ENCODE results near the gene PLEKHA1.

GRCh38 chr10:122468926-122469781 is 94.6 kb downstream of the PLEKHA1 start:
- no peak for TF ChIP-seq CTCF (IDR thresholded peaks at IDR 0.05)
- peak; percentile 56 to 79 (median 78) for TF ChIP-seq POLR2AphosphoS5 (IDR thresholded peaks at IDR 0.05)
- no peak for TF ChIP-seq POLR2A (IDR thresholded peaks at IDR 0.05)
